ENCODE measurements around the gene SLC34A3.
A peak's percentile ranks its signal among the peaks of the same experiment; 100 is the strongest.

The SLC34A3 gene

DNA sequence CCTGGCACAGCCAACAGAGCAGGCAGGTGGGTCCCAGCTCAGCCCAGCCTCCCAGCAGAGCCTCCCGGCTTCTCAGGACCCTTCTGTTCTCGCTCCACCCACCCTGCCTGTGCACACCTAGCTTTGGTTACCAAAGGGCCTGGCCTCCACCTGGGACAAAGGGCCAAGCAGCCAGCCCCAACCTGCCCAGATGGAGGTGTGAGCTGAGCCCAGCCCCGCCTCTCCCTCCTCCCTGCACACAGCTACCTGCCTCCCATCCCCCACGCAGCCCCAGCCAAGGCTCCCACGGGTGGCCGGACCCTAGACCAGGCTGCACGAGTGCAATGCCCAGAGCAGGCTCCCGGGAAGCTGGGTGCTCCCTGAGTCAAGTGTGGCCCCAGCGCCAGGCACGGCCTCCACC is 35.8 kb upstream of the SLC34A3 start:
- DNase-seq = peak in 1 of 10 donors; percentile 83
- intact Hi-C loops (cut with DNase I) = no loop called here

- DNase-seq = peak in 1 of 10 donors; percentile 86
- intact Hi-C loops (cut with DNase I) = no loop called here
Measured at GRCh38 chr9:137195525-137196220, 35.0 kb upstream of the SLC34A3 start.

- DNase-seq = peak in 1 of 10 donors; percentile 83
- intact Hi-C loops (cut with DNase I) = no loop called here
Measured at GRCh38 chr9:137198051-137198901, 32.4 kb upstream of the SLC34A3 start.

DNA sequence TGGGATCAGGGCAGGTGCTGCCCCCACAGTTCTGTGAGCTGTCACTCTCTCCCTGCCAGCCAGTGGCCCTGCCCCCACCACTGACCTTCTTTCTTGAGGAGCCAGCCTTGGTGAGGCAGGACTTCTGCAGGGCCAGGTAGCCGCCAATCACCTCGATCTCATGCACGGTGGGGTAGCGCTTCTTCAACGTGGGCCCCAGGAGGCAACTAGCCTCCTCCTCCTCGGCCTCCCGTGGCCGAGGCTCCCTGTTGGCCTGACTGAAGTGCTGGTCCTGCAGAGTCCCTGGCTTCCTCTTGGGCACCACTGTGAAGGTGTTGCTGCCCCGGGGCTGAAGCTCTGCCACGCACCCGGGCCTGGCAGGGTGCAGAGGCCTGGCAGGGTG is 31.8 kb upstream of the SLC34A3 start:
- intact Hi-C loops (cut with DNase I) = no loop called here
- peak in 1 of 10 donors; percentile 84 for DNase-seq

DNA sequence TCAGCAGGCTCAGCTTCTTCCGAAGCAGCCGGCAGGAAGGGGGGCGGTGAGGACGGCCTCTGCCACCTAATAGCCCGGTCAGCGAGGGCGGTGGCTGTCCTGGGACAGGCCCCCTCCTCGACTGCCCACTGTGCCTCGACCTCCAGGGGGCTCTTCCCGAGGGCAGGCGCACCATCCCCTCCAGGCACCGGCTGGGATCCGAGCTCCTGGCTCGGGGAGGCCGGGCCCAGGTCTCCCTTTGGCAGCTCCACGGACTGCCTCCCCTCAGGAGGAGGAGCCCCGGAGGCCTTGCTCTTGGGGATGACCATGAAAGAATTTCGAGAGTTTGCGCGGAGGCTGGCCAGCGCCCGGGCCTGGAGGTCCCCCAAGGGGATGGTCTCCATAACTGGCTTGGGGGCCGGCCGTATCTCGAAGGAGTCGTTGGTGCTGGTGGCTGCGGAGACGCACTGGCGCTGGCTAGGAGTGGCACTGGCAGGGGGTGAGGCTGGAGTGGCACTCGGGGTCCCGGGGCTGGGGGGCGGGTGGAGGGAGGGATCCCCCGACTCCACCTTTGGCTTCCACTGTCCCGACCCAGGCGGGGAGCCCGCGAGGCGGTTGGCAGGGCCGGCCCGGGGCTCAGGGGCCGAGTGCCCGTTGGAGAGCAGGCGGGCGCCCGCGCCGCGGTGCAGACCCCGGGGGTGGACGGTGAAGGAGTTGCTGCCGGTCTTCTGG is 31.1 kb upstream of the SLC34A3 start:
- peak in 1 of 10 donors; percentile 81 for DNase-seq
- intact Hi-C loops (cut with DNase I) = no loop called here

- intact Hi-C loops (cut with DNase I) = no loop called here
- peak; percentile 98 to 100 (median 100) for DNase-seq
Measured at GRCh38 chr9:137200311-137201204, 30.1 kb upstream of the SLC34A3 start, which contains the start of gene TPRN. TSS of gene TPRN (minus strand) at chr9:137200741. CDS start at chr9:137200711, 30 bp downstream.

DNA sequence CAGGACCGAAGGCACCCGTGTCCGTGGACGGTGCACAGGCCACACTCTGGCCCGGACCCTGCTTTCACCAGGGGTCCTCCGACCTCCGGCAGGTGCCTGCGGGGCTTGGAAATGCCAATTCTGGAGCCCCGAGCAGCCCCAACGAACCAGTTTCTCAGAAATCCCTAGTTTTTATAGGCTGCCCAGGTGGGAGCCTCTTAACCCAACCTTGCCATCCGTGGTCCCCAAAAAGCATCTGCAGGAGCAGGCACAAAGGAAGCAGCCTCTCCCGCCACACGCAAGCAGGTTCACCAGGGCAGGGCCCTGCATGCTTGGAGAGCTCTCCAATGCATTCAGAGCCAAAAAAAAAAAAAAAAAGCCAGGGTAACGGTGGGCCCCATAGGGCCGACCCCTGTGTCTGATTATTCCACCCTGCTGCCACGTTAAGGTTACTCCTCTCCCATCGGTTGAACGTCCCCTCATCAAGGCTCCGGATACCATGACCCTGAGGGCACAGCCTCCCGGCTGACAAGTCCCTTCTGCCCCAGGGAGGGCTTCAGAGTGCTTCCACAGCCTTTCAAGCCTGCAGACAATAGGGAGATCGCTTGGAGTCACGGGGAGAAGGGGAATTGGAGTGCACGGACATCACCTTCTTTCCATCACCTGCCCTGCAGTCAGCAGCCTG is 29.4 kb upstream of the SLC34A3 start:
- DNase-seq = no peak

DNA sequence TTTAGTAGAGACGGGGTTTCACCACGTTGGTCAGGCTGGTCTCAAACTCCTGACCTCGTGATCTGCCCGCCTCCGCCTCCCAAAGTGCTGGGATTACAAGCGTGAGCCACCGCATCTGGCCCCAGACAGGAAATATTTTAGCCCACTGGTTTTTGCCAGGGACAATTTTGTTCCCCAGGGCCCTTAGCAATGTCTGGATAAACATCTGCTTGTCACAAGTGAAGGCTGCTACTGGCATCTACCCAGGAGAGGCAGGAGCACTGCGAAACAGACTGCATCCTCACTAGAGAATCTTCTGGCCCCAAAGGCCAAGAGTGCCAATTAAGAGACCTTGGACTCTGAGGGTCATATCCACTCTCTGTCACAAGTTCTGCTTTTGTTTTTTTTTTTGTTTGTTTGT is 27.7 kb upstream of the SLC34A3 start:
- no peak for DNase-seq
- intact Hi-C loops (cut with DNase I) = no loop called here

More for the DNA sequence above, 29.4 kb upstream of the SLC34A3 start:
- intact Hi-C loops (cut with DNase I) = no loop called here

DNA sequence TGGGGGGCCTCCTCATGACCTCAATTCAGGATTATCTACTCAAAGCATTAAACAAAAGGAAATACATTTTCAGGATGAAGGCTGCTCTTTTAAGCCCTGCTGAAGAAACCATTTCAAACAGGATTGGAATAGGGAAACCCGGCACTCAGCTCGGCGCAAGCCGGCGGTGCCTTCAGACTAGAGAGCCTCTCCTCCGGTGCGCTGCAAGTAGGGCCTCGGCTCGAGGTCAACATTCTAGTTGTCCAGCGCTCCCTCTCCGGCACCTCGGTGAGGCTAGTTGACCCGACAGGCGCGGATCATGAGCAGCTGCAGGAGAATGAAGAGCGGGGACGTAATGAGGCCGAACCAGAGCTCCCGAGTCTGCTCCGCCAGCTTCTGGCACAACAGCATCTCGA is 26.0 kb upstream of the SLC34A3 start:
- no peak for DNase-seq
- intact Hi-C loops (cut with DNase I) = loop anchor here (1.0 kb wide), 1 partner anchor 16 kb away; the partner anchor contains the start of genes ANAPC2 and SSNA1

GRCh38 chr9:137205126-137206069 is 25.3 kb upstream of the SLC34A3 start, which contains the start of the genes NDOR1 and TMEM203:
TSS of gene NDOR1 (plus strand) at chr9:137205700. CDS start at chr9:137205778, 78 bp downstream.
TSS of gene TMEM203 (minus strand) at chr9:137205648. CDS start at chr9:137205414, 234 bp downstream.
- DNase-seq = peak; percentile 94 to 99 (median 98)
- intact Hi-C loops (cut with DNase I) = loop anchor here (1.0 kb wide), 1 partner anchor 17 kb away; the partner anchor contains the start of genes ANAPC2 and SSNA1

DNA sequence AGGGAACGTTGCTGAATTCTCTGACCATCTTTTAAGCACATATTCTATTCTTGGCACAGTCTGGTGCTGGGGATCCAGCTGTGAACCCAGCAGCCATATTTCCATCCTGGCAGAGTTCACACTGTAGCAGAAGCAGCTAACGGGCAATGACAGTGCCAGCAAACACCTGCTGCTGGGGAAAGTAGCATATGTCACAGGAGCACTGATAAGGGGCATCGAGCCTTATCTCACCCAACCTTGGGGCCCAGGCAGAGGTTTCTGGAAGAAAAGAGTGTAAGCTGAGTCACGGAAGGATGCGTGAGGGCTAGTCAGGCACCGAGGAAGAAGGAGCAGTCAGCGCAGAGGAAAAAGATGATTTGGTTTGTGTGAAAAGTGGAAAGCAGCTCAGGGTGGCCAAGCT is 24.1 kb upstream of the SLC34A3 start:
- DNase-seq = no peak
- intact Hi-C loops (cut with DNase I) = no loop called here

DNA sequence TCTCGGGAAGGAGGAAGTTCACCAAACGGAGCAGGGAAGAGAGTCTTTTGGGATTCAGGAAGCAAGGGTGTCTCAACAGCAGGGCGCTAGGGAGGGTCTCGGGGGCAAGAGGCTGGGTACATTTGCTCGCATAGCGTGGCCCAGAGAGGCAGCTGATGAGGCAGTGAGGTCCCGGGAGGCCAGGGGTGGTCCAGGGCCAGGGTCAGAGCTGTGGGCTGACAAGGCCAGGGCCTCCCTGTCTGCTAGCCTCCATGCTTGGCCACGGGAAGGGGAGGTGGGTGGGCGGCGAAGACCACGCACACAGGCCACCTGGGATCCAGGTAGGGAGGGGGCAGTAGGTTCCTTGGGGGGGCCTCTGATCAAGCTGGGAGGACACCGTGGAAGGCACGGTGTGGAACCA is 19.2 kb upstream of the SLC34A3 start:
- no peak for DNase-seq
- intact Hi-C loops (cut with DNase I) = no loop called here

DNA sequence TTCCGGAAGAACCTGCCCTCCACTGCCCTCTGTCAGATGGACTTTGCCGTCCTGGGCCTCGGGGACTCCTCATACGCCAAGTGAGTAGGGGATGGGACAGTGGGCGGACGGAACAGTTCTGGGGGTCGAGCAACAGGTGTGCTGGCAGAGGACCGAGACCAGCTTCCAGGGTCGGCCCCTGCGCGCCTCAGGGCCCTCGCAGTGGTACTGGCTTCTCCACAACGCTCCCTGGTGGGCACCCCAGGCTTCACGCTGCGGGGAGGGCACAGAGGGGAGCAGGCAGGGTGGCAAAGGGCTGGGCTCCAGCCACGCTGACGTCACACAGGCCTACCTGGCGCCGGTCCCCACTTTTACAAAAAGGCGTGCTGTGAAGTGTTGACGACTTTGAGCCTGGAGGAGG is 18.2 kb upstream of the SLC34A3 start:
- intact Hi-C loops (cut with DNase I) = no loop called here
- DNase-seq = no peak

- DNase-seq = peak in 1 of 10 donors; percentile 15
- intact Hi-C loops (cut with DNase I) = no loop called here
Measured at GRCh38 chr9:137213160-137214060, 17.3 kb upstream of the SLC34A3 start.

- DNase-seq = no peak
- intact Hi-C loops (cut with DNase I) = no loop called here
Measured at GRCh38 chr9:137214620-137215019, 16.1 kb upstream of the SLC34A3 start.

GRCh38 chr9:137215196-137215986 is 15.3 kb upstream of the SLC34A3 start:
- intact Hi-C loops (cut with DNase I) = no loop called here
- no peak for DNase-seq
